Measurements from ENCODE around the gene MIB2. TPM values are rescaled to one million over a fixed set of nuclear protein-coding genes. Genes with fewer than 3 reads are reported as not detected.

Gene MIB2
- total RNA-seq, 3 donors from 2014 or later, result 37.4 to 40.3 (median 37.7) TPM

GRCh38 chr1:1677718-1678580 lies 62.6 kb downstream of the MIB2 start:
- H3K36me3 Mint-ChIP-seq (ENCODE audit: insufficient read depth), result peaks cover 9% of the 10 kb centered on the region
- H3K9me3 Mint-ChIP-seq, result no peaks in the 10 kb centered on the region
- ATAC-seq (peak; percentile 74 to 77), DNase-seq (peak; percentile 18)
- peaks cover 38% of the 10 kb centered on the region for H3K4me1 Mint-ChIP-seq (ENCODE audit: low read depth)
- H3K4me3 Mint-ChIP-seq, result peak overlapping the region; percentile 84
- no peaks in the 10 kb centered on the region for H3K27me3 Mint-ChIP-seq (ENCODE audit: low read depth)

- Mint-ChIP-seq H3K36me3 (ENCODE audit: insufficient read depth) (peaks cover 12% of the 10 kb centered on the region), H3K4me1 (ENCODE audit: low read depth) (peaks cover 46% of the 10 kb centered on the region), H3K4me3 (peak overlapping the region; percentile 84), H3K9me3 (no peaks in the 10 kb centered on the region), H3K27me3 (ENCODE audit: low read depth) (no peaks in the 10 kb centered on the region)
- ATAC-seq (peak; percentile 4 to 66), DNase-seq (no peak)
Observed at GRCh38 chr1:1678581-1679380, 63.5 kb downstream of the MIB2 start.

Other genes with a start within 250 kb of the MIB2 start
- gene AURKAIP1, start 240.3 kb upstream of the MIB2 start, total RNA-seq, result 100 to 1,000 TPM; 218 to 244 (median 220) TPM
- gene CCNL2, start 216.2 kb upstream of the MIB2 start, total RNA-seq, result 100 to 1,000 TPM; 112 to 127 (median 118) TPM
- 100 to 1,000 TPM; 254 to 300 (median 271) TPM for gene MRPL20, start 208.2 kb upstream of the MIB2 start, total RNA-seq
- under 1 TPM in 1 of 3 donors, not detected in 2; 0.15 TPM for gene ANKRD65, start 194.2 kb upstream of the MIB2 start, total RNA-seq
- under 1 TPM; 0.18 to 0.58 (median 0.19) TPM for gene VWA1, start 179.8 kb upstream of the MIB2 start, total RNA-seq
- 1 to 10 TPM in 1 of 3 donors, under 1 TPM in 2; 0.33 to 1.1 (median 0.74) TPM for gene ATAD3C, start 165.8 kb upstream of the MIB2 start, total RNA-seq
- gene ATAD3B, start 143.7 kb upstream of the MIB2 start, total RNA-seq, result 100 to 1,000 TPM; 193 to 208 (median 194) TPM
- 100 to 1,000 TPM; 151 to 180 (median 154) TPM for gene ATAD3A, start 103.3 kb upstream of the MIB2 start, total RNA-seq
- gene TMEM240, start 74.9 kb upstream of the MIB2 start, total RNA-seq, result under 1 TPM in 2 of 3 donors, not detected in 1; 0.46 to 0.63 TPM
- gene SSU72, start 40.6 kb upstream of the MIB2 start, total RNA-seq, result 100 to 1,000 TPM; 142 to 170 (median 148) TPM
- gene FNDC10, start 15.4 kb upstream of the MIB2 start, total RNA-seq, result 1 to 10 TPM; 3.0 to 4.8 (median 3.8) TPM
- 1 to 10 TPM in 2 of 3 donors, under 1 TPM in 1; 0.98 to 1.3 (median 1.0) TPM for gene MMP23B, start 16.7 kb downstream of the MIB2 start, total RNA-seq
- gene CDK11B, start 43.5 kb downstream of the MIB2 start, total RNA-seq, result 10 to 100 TPM; 39.2 to 45.9 (median 43.0) TPM
- 10 to 100 TPM; 14.8 to 27.2 (median 20.2) TPM for gene SLC35E2B, start 77.3 kb downstream of the MIB2 start, total RNA-seq
- gene CDK11A, start 108.9 kb downstream of the MIB2 start, total RNA-seq, result 100 to 1,000 TPM in 2 of 3 donors, 10 to 100 TPM in 1; 90.1 to 143 (median 126) TPM
- gene NADK, start 163.0 kb downstream of the MIB2 start, total RNA-seq, result 100 to 1,000 TPM in 2 of 3 donors, 10 to 100 TPM in 1; 98.7 to 108 (median 106) TPM